Ovary (tissue), 9 donors: Measurements from ENCODE around the gene CEP20. TPM values are rescaled to one million over a fixed set of nuclear protein-coding genes. Genes with fewer than 3 reads are reported as not detected.

ENCODE experiments used
- DNase-seq, 5 donors: peaks; one replicate each; pipeline ENCODE4 v3.0.0-alpha.2; 2019 to 2020
- H3K27ac ChIP-seq, 2 donors: fragments of 200-600 bp; one replicate each; pipeline versions ENCODE4 v1.5.1 to v1.8.0; 2019 to 2022
- H3K27me3 ChIP-seq: fragments of 200-600 bp; one replicate; pipeline ENCODE4 v1.8.0; 2022
- H3K36me3 ChIP-seq: fragments of 200-600 bp; sonication (generic); one replicate; pipeline ENCODE4 v1.5.1; 2019
- H3K4me1 ChIP-seq: one replicate; pipeline ENCODE4 v1.8.1; 2013; ENCODE audit warnings: mild to moderate bottlenecking, moderate library complexity; ENCODE audit not compliant: insufficient read depth
- H3K4me3 ChIP-seq: fragments of 200-600 bp; sonication (generic); one replicate; pipeline ENCODE4 v1.5.1; 2017
- H3K9me3 ChIP-seq, 2 donors: fragments of 200-600 bp in 1 of 2; sonication (generic) in 1 of 2; one replicate each; pipeline versions ENCODE4 v1.5.1 to v1.8.1; 2013 to 2019; ENCODE audit warnings: mild to moderate bottlenecking in 1 of 2, moderate library complexity in 1 of 2
- CTCF ChIP-seq, 3 donors: fragments of 450-650 bp in 2 of 3; fragments of 200-600 bp in 1 of 3; IDR thresholded peaks; one replicate each; pipeline versions ENCODE4 v1.5.1 to v1.8.0; 2016 to 2022; ENCODE audit warnings: antibody characterized with exemption in 3 of 3, mild to moderate bottlenecking in 1 of 3
- EP300 ChIP-seq: sonication (generic); formaldehyde crosslinking; IDR thresholded peaks from one replicate; pipeline ENCODE4 v1.6.1; 2017; ENCODE audit warnings: antibody characterized with exemption
- POLR2A ChIP-seq: fragments of 450-650 bp; IDR thresholded peaks from one replicate; pipeline ENCODE4 v1.6.1; 2017; ENCODE audit warnings: antibody characterized with exemption, mild to moderate bottlenecking, moderate library complexity
- WGBS, 3 donors: extraction: QIAGEN DNeasy Blood & Tissue Kit in 1 of 3; methylation state at CpG; one replicate each; pipeline versions ENCODE4 v1.1.5 to v1.1.7; 2013 to 2017; 5-methylcytosine and 5-hydroxymethylcytosine counted together
- intact Hi-C, 4 donors: fragments of 100-400 bp; cut with DNase I; formaldehyde crosslinking; loops; one replicate each; pipeline versions ENCODE4 v1.11.0 to v1.15.1; 2022 to 2023
- polyA plus RNA-seq, 2 donors: library from polyadenylated mRNA; stranded (reverse); fragments of 200-250 nt in 1 of 2; fragments of 350-450 nt in 1 of 2; fragmentation: Illumina TruSeq in 1 of 2; extraction: RNeasy Lipid Tissue Mini Kit (QIAGEN cat#74804) in 1 of 2; gene quantifications; one replicate each; pipeline ENCODE4 v1.2.3, GENCODE V29; 2013 to 2014
- small RNA-seq: library from RNA; depleted of rRNA; stranded (forward); fragments of <200 nt; gene quantifications from one replicate; pipeline ENCODE3, GENCODE V24; 2016
- total RNA-seq, 7 donors: library from RNA; depleted of rRNA in 2 of 7; stranded (reverse); fragments of >200 nt in 2 of 7; fragmentation: NEBNext Ultra II Directional in 3 of 7; extraction: Animal tissue kit (Norgen Biotek cat#: 25700) in 3 of 7; gene quantifications; one replicate each; pipeline versions ENCODE4 v1.1.0 to v1.2.4, GENCODE V29; 2016 to 2023
- donor health status: DM: no; HTN: no; CAD: no; lungs with moderate emphysema.
- donor health status: DM: no; HTN: no; CAD: no.
- donor health status: Bipolar disorder and iron deficiency.
- donor health status: DM: yes; HTN: yes; CAD: no.
- donor health status: DM: no; HTN: no; CAD: no.
- donor health status: DM: yes; HTN: yes; CAD: no.

The CEP20 gene
- total and polyA plus RNA-seq, 9 donors: 23.4 to 44.4 (median 30.9) TPM

- no peak overlapping the region for H3K4me3 ChIP-seq
Measured at GRCh38 chr16:15819046-15819445, 69.4 kb downstream of the CEP20 start.

GRCh38 chr16:15817446-15817845 is 71.0 kb downstream of the CEP20 start:
- TF ChIP-seq CTCF (IDR thresholded peaks at IDR 0.05) (no peak), POLR2A (no peak), EP300 (no peak)
- no peak overlapping the region for H3K4me3 ChIP-seq
- H3K9me3 ChIP-seq: no peaks in the 10 kb centered on the region
- no peaks in the 10 kb centered on the region for H3K27me3 ChIP-seq
- H3K4me1 ChIP-seq: no peaks in the 10 kb centered on the region
- no peaks in the 10 kb centered on the region for H3K36me3 ChIP-seq
- intact Hi-C loops: no loop called here
- DNase-seq: no peak
- 70 to 73% (median 72%) methylated on average over 2 of the region's 2 CpGs for WGBS, 3 donors
- no peak overlapping the region for H3K27ac ChIP-seq

More at GRCh38 chr16:15819046-15819445, 69.4 kb downstream of the CEP20 start:
- Histone ChIP-seq H3K4me1 (peaks cover 5% of the 10 kb centered on the region), H3K27ac (no peak overlapping the region), H3K9me3 (no peaks in the 10 kb centered on the region), H3K27me3 (no peaks in the 10 kb centered on the region), H3K36me3 (no peaks in the 10 kb centered on the region)
- intact Hi-C loops: no loop called here
- DNase-seq: no peak
- TF ChIP-seq CTCF (IDR thresholded peaks at IDR 0.05) (no peak), EP300 (no peak), POLR2A (no peak)
- WGBS, 3 donors: 85 to 98% (median 92%) methylated on average over 2 of the region's 2 CpGs

GRCh38 chr16:15816228-15816627 is 72.2 kb downstream of the CEP20 start:
- H3K4me1 ChIP-seq: peaks cover 2% of the 10 kb centered on the region
- no peaks in the 10 kb centered on the region for H3K27me3 ChIP-seq
- H3K9me3 ChIP-seq: no peaks in the 10 kb centered on the region
- no peak for TF ChIP-seq EP300
- no peak for TF ChIP-seq POLR2A
- TF ChIP-seq CTCF (IDR thresholded peaks at IDR 0.05): no peak
- no peak overlapping the region for H3K27ac ChIP-seq
- DNase-seq: no peak
- H3K4me3 ChIP-seq: no peak overlapping the region
- intact Hi-C loops: no loop called here
- H3K36me3 ChIP-seq: no peaks in the 10 kb centered on the region

Small RNAs within 50 kb of the gene (small RNA-seq; reads per million reads assigned to genes)
- gene RNU6-213P: not detected

Other genes with a start within 250 kb of the CEP20 start
- gene MARF1, start 245.4 kb downstream of the CEP20 start, total RNA-seq: 10 to 100 TPM; 23.1 to 95.7 (median 85.7) TPM
- gene MARF1, start 245.4 kb downstream of the CEP20 start, polyA plus RNA-seq: 10 to 100 TPM; 30.1 to 71.8 TPM
- gene NDE1, start 238.4 kb downstream of the CEP20 start, total RNA-seq: 10 to 100 TPM; 11.7 to 26.7 (median 22.4) TPM
- gene NDE1, start 238.4 kb downstream of the CEP20 start, polyA plus RNA-seq: 10 to 100 TPM in 1 of 2 donors, 1 to 10 TPM in 1; 9.8 to 31.9 TPM
- gene MYH11, start 31.6 kb downstream of the CEP20 start, total RNA-seq: 100 to 1,000 TPM in 4 of 7 donors, 10 to 100 TPM in 3; 50.9 to 886 (median 263) TPM
- gene MYH11, start 31.6 kb downstream of the CEP20 start, polyA plus RNA-seq: 1,000 to 10,000 TPM in 1 of 2 donors, 100 to 1,000 TPM in 1; 237 to 2,765 TPM
- 10 to 100 TPM; 10.0 to 31.1 (median 24.9) TPM for gene ABCC1, start 61.0 kb upstream of the CEP20 start, total RNA-seq
- 10 to 100 TPM; 10.3 to 17.3 TPM for gene ABCC1, start 61.0 kb upstream of the CEP20 start, polyA plus RNA-seq